Left ventricle myocardium inferior (tissue), 1 donor: ENCODE measurements around the gene MT1A. TPM values are rescaled to one million over a fixed set of nuclear protein-coding genes. Genes with fewer than 3 reads are reported as not detected.
A peak's percentile ranks its signal among the peaks of the same experiment; 100 is the strongest.

Source experiments
- DNase-seq: peaks from one replicate; pipeline ENCODE4 v3.0.0-alpha.2; 2020
- H3K27ac ChIP-seq: fragments of 200-600 bp; replicated peaks from 2 replicates; pipeline ENCODE4 v1.8.0; 2021
- H3K27me3 ChIP-seq: fragments of 200-600 bp; 2 replicates; pipeline ENCODE4 v1.8.0; 2021; ENCODE audit warnings: low read depth
- H3K36me3 ChIP-seq: fragments of 200-600 bp; 2 replicates; pipeline ENCODE4 v1.8.0; 2021
- H3K4me1 ChIP-seq: fragments of 200-600 bp; 2 replicates; pipeline ENCODE4 v1.8.0; 2021
- H3K4me3 ChIP-seq: fragments of 200-600 bp; 2 replicates; pipeline ENCODE4 v1.8.0; 2021; ENCODE audit warnings: mild to moderate bottlenecking, moderate library complexity
- H3K9me3 ChIP-seq: fragments of 200-600 bp; replicated peaks from 2 replicates; pipeline ENCODE4 v1.8.0; 2021
- CTCF ChIP-seq: fragments of 200-600 bp; IDR thresholded peaks from 2 replicates; pipeline ENCODE4 v1.8.0; 2021; ENCODE audit warnings: antibody characterized with exemption, mild to moderate bottlenecking, borderline replicate concordance
- intact Hi-C: fragments of 100-400 bp; cut with micrococcal nuclease; formaldehyde crosslinking; loops from one replicate; pipeline ENCODE4 v1.11.0; 2022
- total RNA-seq: library from RNA; stranded (reverse); fragmentation: NEBNext Ultra II Directional; extraction: Animal tissue kit (Norgen Biotek cat#: 25700); gene quantifications from one replicate; pipeline ENCODE4 v1.2.1, GENCODE V29; 2021
- donor health status: DM: no; HTN: yes; CAD: no; lungs with severe emphysema.

Gene MT1A
- total RNA-seq, 1 donor from 2014 or later = 1.2 TPM

GRCh38 chr16:56593573-56594291 is 44.7 kb upstream of the MT1A start:
- Histone ChIP-seq H3K36me3 (no peaks in the 10 kb centered on the region), H3K27ac (no peak overlapping the region), H3K4me3 (no peak overlapping the region), H3K4me1 (peaks cover 11% of the 10 kb centered on the region), H3K27me3 (peaks cover 23% of the 10 kb centered on the region), H3K9me3 (peaks cover 8% of the 10 kb centered on the region)
- intact Hi-C loops = no loop called here
- no peak for DNase-seq
- TF ChIP-seq CTCF = no peak

DNA sequence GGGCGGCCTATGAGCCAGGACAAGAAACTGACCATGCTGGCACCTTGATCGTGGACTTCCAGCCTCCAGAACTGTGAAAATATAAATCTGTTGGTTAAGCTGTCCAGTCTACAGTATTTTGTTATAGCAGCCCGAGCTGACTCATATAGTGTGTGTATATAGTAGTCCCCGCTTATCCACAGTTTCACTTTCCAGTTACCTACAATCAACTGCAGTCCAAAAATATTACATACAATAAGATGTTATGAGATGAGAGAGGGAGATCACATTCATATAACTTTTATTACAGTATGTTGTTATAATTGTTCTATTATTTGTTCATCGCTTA is 44.2 kb upstream of the MT1A start:
- peaks cover 6% of the 10 kb centered on the region for H3K4me1 ChIP-seq
- H3K9me3 ChIP-seq = peaks cover 8% of the 10 kb centered on the region
- H3K36me3 ChIP-seq = no peaks in the 10 kb centered on the region
- TF ChIP-seq CTCF = no peak
- DNase-seq = no peak
- H3K27me3 ChIP-seq = peaks cover 18% of the 10 kb centered on the region
- H3K4me3 ChIP-seq = no peak overlapping the region
- H3K27ac ChIP-seq = no peak overlapping the region
- intact Hi-C loops = no loop called here

GRCh38 chr16:56600398-56600999 is 38.0 kb upstream of the MT1A start:
- Histone ChIP-seq H3K27ac (no peak overlapping the region), H3K4me1 (no peaks in the 10 kb centered on the region), H3K36me3 (no peaks in the 10 kb centered on the region), H3K9me3 (no peaks in the 10 kb centered on the region), H3K27me3 (no peaks in the 10 kb centered on the region), H3K4me3 (no peak overlapping the region)
- intact Hi-C loops = loop anchor here (5.0 to 10.0 kb wide), 2 partner anchors 86 to 102 kb away; no protein-coding TSS in a partner anchor
- peak; percentile 67 for TF ChIP-seq CTCF
- DNase-seq = no peak

GRCh38 chr16:56601325-56601724 is 37.1 kb upstream of the MT1A start:
- Histone ChIP-seq H3K27ac (no peak overlapping the region), H3K4me3 (no peak overlapping the region), H3K27me3 (no peaks in the 10 kb centered on the region), H3K4me1 (peaks cover 8% of the 10 kb centered on the region), H3K36me3 (no peaks in the 10 kb centered on the region), H3K9me3 (no peaks in the 10 kb centered on the region)
- no peak for DNase-seq
- intact Hi-C loops = loop anchor here (5.0 to 10.0 kb wide), 2 partner anchors 87 to 101 kb away; no protein-coding TSS in a partner anchor
- TF ChIP-seq CTCF = no peak

GRCh38 chr16:56603589-56603988 is 34.9 kb upstream of the MT1A start:
- Histone ChIP-seq H3K9me3 (no peaks in the 10 kb centered on the region), H3K27ac (peak overlapping the region; percentile 27), H3K4me1 (peaks cover 27% of the 10 kb centered on the region), H3K36me3 (no peaks in the 10 kb centered on the region), H3K27me3 (no peaks in the 10 kb centered on the region), H3K4me3 (no peak overlapping the region)
- peak; percentile 44 for DNase-seq
- TF ChIP-seq CTCF = peak; percentile 76
- intact Hi-C loops = loop anchor here (5.0 to 10.0 kb wide), 2 partner anchors 89 to 99 kb away; no protein-coding TSS in a partner anchor
